ENCODE measurements around the gene SLC1A7.

Gene SLC1A7

GRCh38 chr1:53090227-53091147 is 52.0 kb downstream of the SLC1A7 start:
- Mint-ChIP-seq H3K27me3 (no peaks in the 10 kb centered on the region), H3K4me3 (no peak overlapping the region), H3K36me3 (no peaks in the 10 kb centered on the region), H3K27ac (no peak overlapping the region), H3K4me1 (no peaks in the 10 kb centered on the region), H3K9me3 (no peaks in the 10 kb centered on the region)
- no peak for DNase-seq
- CTCF ChIA-PET = interaction anchor here (1.3 kb wide), 1 partner anchor 96 kb away, joined by 3 read pairs; no protein-coding TSS in a partner anchor

GRCh38 chr1:53089478-53090226 is 52.8 kb downstream of the SLC1A7 start:
- H3K4me3 Mint-ChIP-seq = no peak overlapping the region
- no peaks in the 10 kb centered on the region for H3K4me1 Mint-ChIP-seq
- no peak for DNase-seq
- no peaks in the 10 kb centered on the region for H3K27me3 Mint-ChIP-seq
- no peak overlapping the region for H3K27ac Mint-ChIP-seq
- CTCF ChIA-PET = interaction anchor here (1.3 kb wide), 1 partner anchor 96 kb away, joined by 3 read pairs; no protein-coding TSS in a partner anchor
- no peaks in the 10 kb centered on the region for H3K9me3 Mint-ChIP-seq
- H3K36me3 Mint-ChIP-seq = no peaks in the 10 kb centered on the region

GRCh38 chr1:53088616-53089300 is 53.7 kb downstream of the SLC1A7 start:
- H3K27ac Mint-ChIP-seq = no peak overlapping the region
- no peak for DNase-seq
- no peaks in the 10 kb centered on the region for H3K4me1 Mint-ChIP-seq
- CTCF ChIA-PET = no interaction called here
- no peaks in the 10 kb centered on the region for H3K9me3 Mint-ChIP-seq
- H3K27me3 Mint-ChIP-seq = no peaks in the 10 kb centered on the region
- H3K36me3 Mint-ChIP-seq = no peaks in the 10 kb centered on the region
- no peak overlapping the region for H3K4me3 Mint-ChIP-seq

DNA sequence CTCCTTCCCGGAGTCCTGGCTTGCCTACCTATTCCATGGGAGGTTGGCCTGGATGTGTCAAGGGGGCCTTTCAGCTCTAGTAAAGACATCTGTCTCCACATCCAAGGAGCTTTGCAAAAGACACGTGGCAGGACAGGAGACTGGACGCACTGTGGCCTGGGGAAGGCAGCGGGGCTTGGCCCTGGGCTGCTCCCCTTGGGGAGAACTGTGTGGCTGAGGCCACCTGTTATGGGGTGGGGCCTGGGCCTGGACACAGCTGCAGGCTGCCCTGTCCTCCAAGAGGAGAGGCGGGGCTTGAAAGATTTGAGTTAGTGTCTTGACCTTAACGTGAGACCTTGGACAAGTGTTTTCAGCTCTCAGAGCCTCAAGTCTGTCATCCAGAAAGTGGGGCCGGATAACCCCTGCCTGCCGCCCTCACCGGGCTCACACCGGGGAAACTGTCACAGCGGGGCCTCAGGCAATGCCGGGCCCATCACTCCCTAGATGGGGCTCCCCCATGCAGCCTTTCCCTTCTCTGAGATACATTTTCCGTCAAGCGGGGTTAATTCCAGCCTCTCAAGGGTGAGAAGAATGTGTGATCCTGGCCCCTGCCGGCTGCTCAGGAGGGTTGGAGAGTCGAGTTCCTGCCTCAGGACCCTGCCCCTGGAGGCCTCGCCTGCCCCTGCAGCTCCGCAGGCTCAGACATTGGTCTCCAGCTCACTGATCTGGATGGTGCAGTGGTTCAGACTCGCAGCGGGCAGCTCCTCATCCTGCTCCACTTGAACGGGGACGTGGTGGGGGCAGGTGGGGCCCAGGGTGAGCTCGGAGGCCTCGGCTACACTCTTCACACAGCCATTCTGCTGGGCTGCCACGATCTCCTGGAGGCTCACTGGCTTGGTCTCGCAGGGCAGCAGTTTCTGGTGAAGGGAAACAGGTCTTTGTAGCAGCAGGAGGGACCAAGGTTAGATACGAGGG is 54.8 kb downstream of the SLC1A7 start:
- Mint-ChIP-seq H3K4me3 (no peak overlapping the region), H3K9me3 (no peaks in the 10 kb centered on the region), H3K27ac (no peak overlapping the region), H3K27me3 (peaks cover 3% of the 10 kb centered on the region), H3K4me1 (no peaks in the 10 kb centered on the region), H3K36me3 (no peaks in the 10 kb centered on the region)
- no peak for DNase-seq
- CTCF ChIA-PET = interaction anchor here (0.7 kb wide), 1 partner anchor 97 kb away, joined by 3 read pairs; no protein-coding TSS in a partner anchor

GRCh38 chr1:53086491-53087070 is 55.9 kb downstream of the SLC1A7 start:
- CTCF ChIA-PET = no interaction called here
- Mint-ChIP-seq H3K4me3 (no peak overlapping the region), H3K4me1 (no peaks in the 10 kb centered on the region), H3K27ac (no peak overlapping the region), H3K36me3 (no peaks in the 10 kb centered on the region), H3K27me3 (peaks cover 3% of the 10 kb centered on the region), H3K9me3 (no peaks in the 10 kb centered on the region)
- DNase-seq = no peak

DNA sequence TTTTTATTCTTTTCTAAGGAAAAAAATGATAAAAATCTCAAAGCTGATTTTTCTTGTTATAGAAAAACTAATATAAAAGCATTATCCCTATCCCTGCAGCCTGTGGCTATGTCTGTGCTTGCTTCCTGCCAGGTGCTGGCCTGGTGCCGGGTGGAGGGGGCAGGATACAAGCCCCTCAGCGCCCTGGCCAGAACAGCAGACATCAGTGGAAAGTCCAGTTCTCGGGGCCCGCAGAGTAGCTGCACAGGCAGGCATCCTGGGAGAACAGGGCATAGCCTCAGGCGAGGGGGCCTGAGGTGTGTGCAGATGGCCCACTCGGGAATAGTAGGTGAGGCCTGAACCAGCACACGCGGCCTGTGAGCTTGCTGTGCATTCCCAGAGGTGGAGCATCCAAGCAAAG is 57.0 kb downstream of the SLC1A7 start:
- no peak overlapping the region for H3K4me3 Mint-ChIP-seq
- no peaks in the 10 kb centered on the region for H3K36me3 Mint-ChIP-seq
- no peak overlapping the region for H3K27ac Mint-ChIP-seq
- CTCF ChIA-PET = no interaction called here
- no peaks in the 10 kb centered on the region for H3K4me1 Mint-ChIP-seq
- peaks cover 3% of the 10 kb centered on the region for H3K27me3 Mint-ChIP-seq
- no peak for DNase-seq
- no peaks in the 10 kb centered on the region for H3K9me3 Mint-ChIP-seq

DNA sequence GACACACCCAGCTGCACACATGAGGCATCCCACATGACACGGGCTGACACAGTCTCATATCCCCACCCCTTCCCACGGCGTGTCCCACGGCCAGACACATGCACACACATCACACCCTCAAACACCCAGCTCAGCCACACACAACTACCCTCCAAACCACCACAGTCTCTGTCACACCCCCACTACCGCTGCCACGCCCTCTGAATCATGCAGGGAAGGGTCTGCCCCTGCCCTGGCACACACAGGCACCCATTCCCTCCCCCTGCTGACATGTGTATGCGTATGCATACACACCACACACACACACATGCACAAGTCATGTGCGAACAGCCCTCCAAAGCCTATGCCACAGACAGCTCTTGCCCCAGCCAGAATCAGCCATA is 57.9 kb downstream of the SLC1A7 start:
- DNase-seq = no peak
- no peaks in the 10 kb centered on the region for H3K4me1 Mint-ChIP-seq
- CTCF ChIA-PET = no interaction called here
- H3K36me3 Mint-ChIP-seq = no peaks in the 10 kb centered on the region
- H3K9me3 Mint-ChIP-seq = no peaks in the 10 kb centered on the region
- peaks cover 3% of the 10 kb centered on the region for H3K27me3 Mint-ChIP-seq
- H3K27ac Mint-ChIP-seq = no peak overlapping the region
- no peak overlapping the region for H3K4me3 Mint-ChIP-seq

DNA sequence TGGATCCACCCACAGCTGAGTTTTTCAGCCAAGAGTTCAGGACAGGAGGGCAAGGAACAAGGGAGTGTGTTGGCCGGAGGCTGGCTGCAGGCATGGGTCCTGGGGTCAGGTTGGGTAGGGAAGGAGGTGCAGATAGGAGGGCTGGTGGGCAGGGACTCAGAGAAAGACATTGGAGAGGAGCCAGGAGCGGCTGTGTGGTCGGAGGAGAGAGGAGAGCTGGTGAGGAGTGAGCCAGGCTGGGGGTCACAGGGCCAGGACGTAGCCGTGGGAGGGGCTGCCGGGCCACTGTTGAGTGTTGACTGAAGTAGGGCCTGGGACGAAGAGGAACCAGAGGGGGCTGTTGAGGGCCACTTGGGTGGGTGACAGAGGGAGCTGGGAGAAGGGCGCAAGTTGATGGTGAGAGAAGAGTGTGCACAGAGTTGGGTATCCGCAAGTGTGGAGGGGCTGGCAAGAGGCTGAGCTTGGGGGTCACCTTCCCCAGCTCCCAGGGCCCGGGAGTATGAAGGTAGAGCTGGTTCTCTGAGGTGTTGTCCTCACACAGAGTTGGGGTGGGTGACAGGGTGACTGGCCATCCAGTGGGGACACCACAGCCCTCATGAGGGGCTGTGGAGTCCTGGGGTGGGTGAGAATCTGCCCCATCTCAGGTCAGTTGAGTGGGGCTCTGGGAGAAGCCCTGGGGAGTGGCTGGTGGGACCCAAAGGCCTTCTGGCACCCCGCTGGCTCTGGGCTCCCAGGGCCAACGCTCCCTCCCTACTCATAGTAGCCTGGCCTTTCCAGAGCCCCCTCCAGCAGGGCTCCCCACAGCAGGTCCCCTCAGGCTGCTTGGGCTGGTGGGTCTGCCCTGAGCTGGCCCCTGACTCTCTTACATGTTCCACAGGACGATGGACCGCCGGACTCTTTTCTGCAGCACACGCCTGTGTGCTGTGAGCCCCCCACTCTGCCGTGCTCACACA is 58.5 kb downstream of the SLC1A7 start:
- Mint-ChIP-seq H3K36me3 (no peaks in the 10 kb centered on the region), H3K4me3 (no peak overlapping the region), H3K27ac (no peak overlapping the region), H3K4me1 (no peaks in the 10 kb centered on the region), H3K27me3 (peaks cover 3% of the 10 kb centered on the region), H3K9me3 (no peaks in the 10 kb centered on the region)
- CTCF ChIA-PET = no interaction called here
- no peak for DNase-seq

DNA sequence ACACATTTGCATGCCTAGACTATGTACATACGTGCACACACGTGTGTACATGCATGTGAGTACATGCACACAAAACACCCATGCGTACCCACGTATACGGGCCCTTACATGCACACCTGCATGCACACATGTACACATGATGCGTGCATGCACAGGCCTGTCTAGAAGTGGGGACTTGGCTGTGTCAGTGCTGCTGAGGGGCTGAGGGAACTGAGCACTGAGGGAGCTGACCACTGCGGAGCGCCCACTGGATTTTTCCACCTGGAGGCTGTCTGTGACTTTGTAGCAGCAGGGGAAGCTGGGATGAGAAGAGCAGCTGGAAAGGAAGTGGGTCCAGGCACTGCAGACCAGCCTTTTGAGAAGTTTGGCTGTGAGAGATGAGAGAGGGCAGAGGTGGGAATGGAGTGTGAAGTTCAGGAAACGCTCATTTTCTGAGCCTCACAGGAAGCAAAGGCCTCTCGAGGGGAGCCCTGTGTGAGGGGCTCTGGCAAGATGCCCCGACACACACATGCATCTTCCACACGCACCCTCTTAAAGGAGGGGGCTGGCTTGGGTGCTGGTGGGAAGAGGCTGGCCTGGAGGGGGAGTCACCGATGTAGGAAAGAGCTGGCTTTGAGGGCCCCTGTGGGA is 59.5 kb downstream of the SLC1A7 start:
- no peak overlapping the region for H3K4me3 Mint-ChIP-seq
- H3K27me3 Mint-ChIP-seq = peaks cover 3% of the 10 kb centered on the region
- no peak overlapping the region for H3K27ac Mint-ChIP-seq
- no peaks in the 10 kb centered on the region for H3K36me3 Mint-ChIP-seq
- no peaks in the 10 kb centered on the region for H3K9me3 Mint-ChIP-seq
- no peaks in the 10 kb centered on the region for H3K4me1 Mint-ChIP-seq
- DNase-seq = no peak
- CTCF ChIA-PET = no interaction called here

- no peak overlapping the region for H3K4me3 Mint-ChIP-seq
- peaks cover 3% of the 10 kb centered on the region for H3K27me3 Mint-ChIP-seq
- H3K9me3 Mint-ChIP-seq = no peaks in the 10 kb centered on the region
- H3K27ac Mint-ChIP-seq = no peak overlapping the region
- no peak for DNase-seq
- CTCF ChIA-PET = no interaction called here
- H3K36me3 Mint-ChIP-seq = no peaks in the 10 kb centered on the region
- no peaks in the 10 kb centered on the region for H3K4me1 Mint-ChIP-seq
These were observed 60.9 kb downstream of the SLC1A7 start for GRCh38 chr1:53081384-53082066.

GRCh38 chr1:53080769-53081168 is 61.7 kb downstream of the SLC1A7 start:
- Mint-ChIP-seq H3K4me3 (no peak overlapping the region), H3K27me3 (peaks cover 3% of the 10 kb centered on the region), H3K4me1 (no peaks in the 10 kb centered on the region), H3K27ac (no peak overlapping the region), H3K9me3 (no peaks in the 10 kb centered on the region), H3K36me3 (no peaks in the 10 kb centered on the region)
- no peak for DNase-seq
- CTCF ChIA-PET = no interaction called here

- H3K4me3 Mint-ChIP-seq = no peak overlapping the region
- H3K9me3 Mint-ChIP-seq = no peaks in the 10 kb centered on the region
- no peak overlapping the region for H3K27ac Mint-ChIP-seq
- no peaks in the 10 kb centered on the region for H3K36me3 Mint-ChIP-seq
- CTCF ChIA-PET = no interaction called here
- peaks cover 8% of the 10 kb centered on the region for H3K27me3 Mint-ChIP-seq
- no peaks in the 10 kb centered on the region for H3K4me1 Mint-ChIP-seq
- DNase-seq = no peak
These were observed 62.4 kb downstream of the SLC1A7 start for GRCh38 chr1:53080041-53080440.
